Neural crest cell (in vitro differentiated cells): ENCODE measurements around the gene CSNK1D. TPM values are rescaled to one million over a fixed set of nuclear protein-coding genes. Genes with fewer than 3 reads are reported as not detected.
A peak's percentile ranks its signal among the peaks of the same experiment; 100 is the strongest.

Experiments
- DNase-seq: peaks from one replicate; pipeline ENCODE4 v3.0.0; 2021; ENCODE audit warnings: low read depth, mixed read lengths, low spot score
- H3K27ac Mint-ChIP-seq: one replicate; pipeline ENCODE4 v1.8.0; 2021; ENCODE audit warnings: mild to moderate bottlenecking, mixed read lengths; ENCODE audit not compliant: unreplicated experiment
- H3K27me3 Mint-ChIP-seq: 2 replicates; pipeline ENCODE4 v1.8.0; 2021; ENCODE audit warnings: low read depth, mild to moderate bottlenecking, mixed read lengths
- H3K36me3 Mint-ChIP-seq: 2 replicates; pipeline ENCODE4 v1.8.0; 2021; ENCODE audit warnings: low read depth, mild to moderate bottlenecking, mixed read lengths
- H3K4me1 Mint-ChIP-seq: 2 replicates; pipeline ENCODE4 v1.8.0; 2021; ENCODE audit warnings: mixed read lengths
- H3K4me3 Mint-ChIP-seq: one replicate; pipeline ENCODE4 v1.8.0; 2021; ENCODE audit warnings: mild to moderate bottlenecking, mixed read lengths
- H3K9me3 Mint-ChIP-seq: 2 replicates; pipeline ENCODE4 v1.8.0; 2021; ENCODE audit warnings: mixed read lengths
- total RNA-seq: library from RNA; stranded (reverse); gene quantifications from 2 replicates; pipeline ENCODE4 v1.2.1, GENCODE V29; 2021
- TF ChIP-seq, protein P1 (sequence below): fragments of 200-600 bp; sonication (generic); conservative IDR thresholded peaks from 2 replicates; pipeline ENCODE4 v1.5.0; 2021; ENCODE audit warnings: antibody characterized with exemption, mild to moderate bottlenecking

CSNK1D gene
- total RNA-seq, 1 donor from 2014 or later: 165 TPM

DNA sequence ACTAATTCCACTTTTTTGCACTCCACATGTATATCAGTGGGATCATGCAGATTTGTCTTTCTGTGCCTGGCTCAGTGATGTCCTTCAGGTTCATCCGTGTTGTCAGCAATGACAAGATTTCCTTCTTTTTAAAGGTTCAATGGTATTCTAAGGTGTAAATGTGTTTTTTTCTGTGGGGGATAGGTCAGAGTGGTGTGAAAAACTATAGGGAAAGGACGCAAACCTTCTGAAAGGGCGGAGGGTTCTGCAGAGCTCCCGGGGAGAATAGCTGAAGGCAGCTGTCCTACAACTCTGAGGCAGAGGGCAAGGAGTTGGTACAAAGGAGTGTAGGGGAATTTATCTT lies 21.9 kb upstream of the CSNK1D start:
- peaks cover 24% of the 10 kb centered on the region for H3K4me1 Mint-ChIP-seq
- no peaks in the 10 kb centered on the region for H3K9me3 Mint-ChIP-seq
- no peak overlapping the region for H3K27ac Mint-ChIP-seq
- H3K27me3 Mint-ChIP-seq: peaks cover 34% of the 10 kb centered on the region
- H3K36me3 Mint-ChIP-seq: no peaks in the 10 kb centered on the region
- TF ChIP-seq, protein P1, sequence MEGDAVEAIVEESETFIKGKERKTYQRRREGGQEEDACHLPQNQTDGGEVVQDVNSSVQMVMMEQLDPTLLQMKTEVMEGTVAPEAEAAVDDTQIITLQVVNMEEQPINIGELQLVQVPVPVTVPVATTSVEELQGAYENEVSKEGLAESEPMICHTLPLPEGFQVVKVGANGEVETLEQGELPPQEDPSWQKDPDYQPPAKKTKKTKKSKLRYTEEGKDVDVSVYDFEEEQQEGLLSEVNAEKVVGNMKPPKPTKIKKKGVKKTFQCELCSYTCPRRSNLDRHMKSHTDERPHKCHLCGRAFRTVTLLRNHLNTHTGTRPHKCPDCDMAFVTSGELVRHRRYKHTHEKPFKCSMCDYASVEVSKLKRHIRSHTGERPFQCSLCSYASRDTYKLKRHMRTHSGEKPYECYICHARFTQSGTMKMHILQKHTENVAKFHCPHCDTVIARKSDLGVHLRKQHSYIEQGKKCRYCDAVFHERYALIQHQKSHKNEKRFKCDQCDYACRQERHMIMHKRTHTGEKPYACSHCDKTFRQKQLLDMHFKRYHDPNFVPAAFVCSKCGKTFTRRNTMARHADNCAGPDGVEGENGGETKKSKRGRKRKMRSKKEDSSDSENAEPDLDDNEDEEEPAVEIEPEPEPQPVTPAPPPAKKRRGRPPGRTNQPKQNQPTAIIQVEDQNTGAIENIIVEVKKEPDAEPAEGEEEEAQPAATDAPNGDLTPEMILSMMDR: no peak
- H3K4me3 Mint-ChIP-seq: peak overlapping the region; percentile 14
- DNase-seq: no peak

DNA sequence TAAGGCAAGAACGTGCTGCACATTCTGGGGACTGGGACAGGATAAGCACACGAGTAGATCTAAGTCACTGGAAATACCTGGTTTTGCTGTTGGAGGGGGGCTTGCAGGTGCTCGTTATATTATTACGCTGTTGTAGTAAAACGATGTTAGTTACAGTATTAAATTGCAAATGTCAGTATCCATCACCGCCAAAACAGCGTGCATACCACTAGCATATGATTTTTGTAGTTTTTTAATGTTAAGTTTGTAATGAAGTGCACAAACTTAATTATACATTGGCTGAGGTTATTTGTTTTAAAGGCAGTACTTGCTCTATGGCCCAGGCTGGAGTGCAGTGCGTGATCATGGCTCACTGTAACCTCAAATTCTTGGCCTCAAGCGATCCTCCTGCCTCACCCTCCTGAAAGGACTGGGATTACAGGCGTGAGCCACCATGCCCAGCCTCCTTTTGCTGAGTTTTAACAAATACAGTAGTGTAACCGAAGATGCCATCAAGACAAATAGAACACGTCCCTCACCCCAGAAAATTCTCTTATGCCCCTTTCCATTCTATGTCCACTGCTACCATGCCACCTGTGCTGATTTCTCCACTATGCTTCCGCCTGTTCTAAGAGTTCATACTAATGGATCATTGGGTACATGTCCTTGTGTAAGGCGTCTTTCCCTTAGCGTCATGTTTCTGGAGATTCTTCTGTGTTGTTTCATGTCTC lies 20.7 kb upstream of the CSNK1D start:
- no peaks in the 10 kb centered on the region for H3K9me3 Mint-ChIP-seq
- no peak overlapping the region for H3K27ac Mint-ChIP-seq
- H3K4me1 Mint-ChIP-seq: peaks cover 20% of the 10 kb centered on the region
- peak overlapping the region; percentile 74 for H3K4me3 Mint-ChIP-seq
- no peaks in the 10 kb centered on the region for H3K36me3 Mint-ChIP-seq
- no peak for DNase-seq
- TF ChIP-seq, protein P1: no peak
- H3K27me3 Mint-ChIP-seq: peaks cover 34% of the 10 kb centered on the region

DNA sequence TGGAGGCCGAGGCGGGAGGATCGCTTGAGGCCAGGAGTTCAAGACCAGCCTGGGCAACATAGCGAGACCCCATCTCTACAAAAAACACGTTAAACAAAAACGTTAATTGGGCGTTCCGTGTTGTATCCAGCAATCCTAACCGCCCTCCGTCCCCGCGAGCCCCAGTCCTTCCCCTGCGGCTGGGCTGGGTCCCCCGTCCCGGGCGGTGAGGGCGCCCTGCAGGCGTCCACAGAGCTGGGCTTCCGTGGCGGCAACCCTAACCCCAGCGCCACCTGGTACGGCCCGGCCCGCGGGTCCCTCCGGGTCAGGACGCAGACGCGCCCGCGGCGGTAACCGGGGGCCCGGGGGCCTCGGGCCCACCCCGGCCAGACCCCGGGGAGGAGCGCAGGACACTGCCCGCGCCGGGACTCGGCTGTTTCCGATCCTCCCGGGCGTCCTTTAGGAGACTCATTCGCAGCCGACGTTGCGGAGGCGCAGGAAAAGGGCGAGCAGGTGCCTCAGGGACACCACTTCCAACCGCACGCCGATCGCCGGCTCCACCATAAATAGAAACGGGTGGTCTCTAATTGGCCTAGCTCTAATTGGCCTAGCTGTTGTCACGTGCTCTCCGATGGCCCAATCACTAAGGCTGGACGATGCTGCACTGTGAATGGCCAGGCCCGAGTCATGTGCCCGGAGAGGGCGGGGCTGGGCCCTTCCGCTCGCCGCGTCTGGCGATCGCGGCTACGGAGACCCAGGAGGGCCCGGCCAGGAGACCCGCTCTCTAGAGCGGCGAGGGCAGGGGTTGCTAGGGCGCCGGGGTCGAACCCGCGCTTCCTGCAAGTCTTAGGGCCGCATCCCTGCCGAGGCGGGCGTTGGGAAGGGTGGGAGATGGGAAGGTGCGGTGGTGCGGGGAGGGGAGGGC lies 19.0 kb upstream of the CSNK1D start:
- Mint-ChIP-seq H3K36me3 (no peaks in the 10 kb centered on the region), H3K4me3 (peak overlapping the region; percentile 88), H3K4me1 (peaks cover 20% of the 10 kb centered on the region), H3K27ac (no peak overlapping the region), H3K27me3 (peaks cover 31% of the 10 kb centered on the region), H3K9me3 (no peaks in the 10 kb centered on the region)
- DNase-seq: peak; percentile 86
- TF ChIP-seq, protein P1: no peak

DNA sequence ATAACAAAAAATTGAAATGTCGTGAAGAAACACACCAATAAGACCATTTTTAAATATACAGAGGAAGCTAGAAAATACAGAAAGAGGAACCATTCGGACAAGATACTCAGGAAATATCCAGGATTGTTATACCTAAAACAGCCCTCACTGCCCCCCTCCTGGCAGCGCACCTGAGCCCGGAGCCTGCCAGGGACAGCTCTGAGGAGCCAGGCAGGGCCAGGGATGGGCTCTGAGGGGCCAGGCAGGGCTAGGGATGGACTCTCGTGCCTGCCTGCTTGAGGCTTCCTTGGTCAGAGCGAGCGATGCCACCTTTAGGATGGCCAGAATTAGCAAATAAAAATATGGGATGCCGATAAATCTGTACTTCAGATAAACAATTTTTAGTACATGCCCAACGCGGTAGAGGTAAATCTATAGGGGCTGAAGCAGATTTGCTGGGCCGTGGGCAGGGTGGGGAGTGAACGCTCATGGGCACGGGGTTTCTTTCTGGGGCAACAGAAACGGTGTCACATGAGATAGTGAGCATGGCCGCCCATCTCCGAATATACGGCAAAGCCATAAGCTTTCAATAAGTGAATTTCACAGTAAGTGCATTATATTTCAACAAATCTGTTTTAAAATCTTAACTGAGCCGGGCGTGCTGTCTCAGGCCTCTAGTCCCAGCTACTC lies 18.2 kb upstream of the CSNK1D start:
- Mint-ChIP-seq H3K9me3 (no peaks in the 10 kb centered on the region), H3K4me1 (peaks cover 24% of the 10 kb centered on the region), H3K27ac (peak overlapping the region; percentile 71), H3K4me3 (peak overlapping the region; percentile 85), H3K36me3 (no peaks in the 10 kb centered on the region), H3K27me3 (peaks cover 24% of the 10 kb centered on the region)
- DNase-seq: no peak
- TF ChIP-seq, protein P1: no peak
